HG03159 (cell line): ENCODE results near the gene CYRIA.

Experiments
- ATAC-seq: cut with Tn5 transposase; IDR thresholded peaks from one replicate; pipeline ENCODE4 v1.9.1; 2021; ENCODE audit warnings: mild to moderate bottlenecking, moderate library complexity; ENCODE audit not compliant: unreplicated experiment

CYRIA gene

DNA sequence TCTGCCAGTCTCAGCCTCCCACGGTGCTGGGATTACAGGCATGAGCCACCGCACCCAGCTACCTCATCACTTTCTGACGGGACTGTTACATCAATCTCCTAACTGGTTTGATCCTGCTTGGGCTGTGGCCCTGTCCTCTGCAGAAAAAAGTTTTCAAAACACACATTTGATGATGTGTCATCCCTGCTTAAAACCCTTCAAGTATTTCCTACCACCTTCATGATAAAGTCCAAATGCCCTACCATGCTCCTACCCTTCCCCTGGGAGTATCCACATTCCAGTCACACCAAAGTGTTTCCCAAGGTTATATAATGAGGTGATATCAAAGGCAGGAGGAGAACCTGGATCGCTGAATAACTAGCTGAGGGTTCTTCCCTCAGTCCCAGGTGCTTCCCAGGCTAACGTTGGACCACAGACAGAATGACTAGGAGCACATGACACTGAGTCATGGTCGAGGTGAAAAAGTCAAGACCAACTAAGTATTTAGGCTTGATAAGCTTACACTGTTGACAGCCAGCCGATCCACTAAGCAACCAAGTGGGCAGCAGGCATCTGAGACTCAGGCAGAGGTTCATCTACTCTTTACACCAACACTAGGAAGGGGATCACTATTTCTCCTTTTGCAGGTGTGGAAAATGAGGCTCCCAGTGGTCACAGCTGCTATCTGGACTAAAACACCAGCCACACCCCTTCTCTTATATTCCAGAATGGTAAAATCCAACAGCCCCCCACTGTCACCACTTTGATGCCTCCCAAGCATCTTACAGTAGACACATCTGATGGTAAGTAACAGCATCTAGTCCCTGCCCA is 31.8 kb downstream of the CYRIA start:
- ATAC-seq = no peak

DNA sequence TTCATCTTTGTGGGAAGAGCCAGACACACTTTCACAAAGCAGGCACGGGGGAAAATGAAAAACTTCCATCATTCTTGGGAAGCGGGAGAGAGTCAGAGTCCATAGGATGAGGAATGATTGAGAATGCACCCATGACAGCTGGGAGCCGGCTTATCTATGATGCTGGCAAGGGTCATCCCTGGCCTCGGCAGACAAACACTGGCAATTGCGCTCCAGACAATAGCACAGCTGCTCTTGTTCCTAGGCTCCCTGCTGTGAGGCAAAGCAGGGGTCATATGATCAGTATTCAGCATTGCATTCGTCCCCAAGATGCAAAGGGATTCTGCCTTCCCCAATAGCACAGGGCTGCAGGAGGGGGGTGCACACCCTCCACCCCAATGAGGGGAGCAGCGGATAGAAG is 33.0 kb downstream of the CYRIA start:
- ATAC-seq = no peak

- peak; percentile 56 for ATAC-seq
Measured at GRCh38 chr2:16630463-16630862, 35.2 kb downstream of the CYRIA start.

DNA sequence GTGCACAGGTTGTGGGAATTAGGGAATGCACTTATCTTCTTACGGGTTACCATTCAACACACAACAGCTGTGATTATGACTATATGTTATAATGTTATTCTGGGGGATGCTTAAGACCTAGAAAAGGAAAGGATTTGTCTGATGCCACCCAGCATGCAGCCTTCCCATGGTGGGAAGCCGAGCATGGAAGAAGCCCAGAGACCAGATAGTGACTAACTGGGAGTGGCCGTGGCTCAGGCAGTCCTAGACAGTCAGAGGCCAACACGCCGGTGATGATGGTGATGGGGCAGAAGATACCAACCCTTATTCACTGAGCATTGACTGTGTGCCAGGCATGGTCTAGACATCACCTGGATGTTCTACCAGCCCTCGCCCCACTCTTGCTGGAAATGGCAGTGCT is 35.9 kb downstream of the CYRIA start:
- ATAC-seq = no peak

- no peak for ATAC-seq
Measured at GRCh38 chr2:16629044-16629443, 36.6 kb downstream of the CYRIA start.

DNA sequence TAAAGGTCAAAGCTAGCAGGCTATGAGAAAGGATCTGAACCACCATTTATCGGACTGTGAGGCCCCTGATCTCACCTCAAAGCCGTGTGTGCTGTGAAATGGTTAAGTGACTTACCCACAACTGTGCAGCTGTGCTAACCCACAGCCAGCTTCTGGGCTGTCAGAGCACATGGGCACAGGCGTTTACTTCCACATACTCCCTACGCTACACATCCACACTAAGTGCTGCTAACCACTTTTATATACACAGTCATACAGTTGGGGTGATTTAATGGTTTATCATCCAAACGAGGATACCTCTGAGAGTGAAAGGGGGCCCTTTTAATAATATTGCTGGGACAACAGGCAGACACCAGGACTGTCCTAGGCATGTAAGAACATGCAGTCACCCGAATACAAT is 37.3 kb downstream of the CYRIA start:
- ATAC-seq = no peak

GRCh38 chr2:16626997-16627605 is 38.5 kb downstream of the CYRIA start:
- ATAC-seq = no peak

DNA sequence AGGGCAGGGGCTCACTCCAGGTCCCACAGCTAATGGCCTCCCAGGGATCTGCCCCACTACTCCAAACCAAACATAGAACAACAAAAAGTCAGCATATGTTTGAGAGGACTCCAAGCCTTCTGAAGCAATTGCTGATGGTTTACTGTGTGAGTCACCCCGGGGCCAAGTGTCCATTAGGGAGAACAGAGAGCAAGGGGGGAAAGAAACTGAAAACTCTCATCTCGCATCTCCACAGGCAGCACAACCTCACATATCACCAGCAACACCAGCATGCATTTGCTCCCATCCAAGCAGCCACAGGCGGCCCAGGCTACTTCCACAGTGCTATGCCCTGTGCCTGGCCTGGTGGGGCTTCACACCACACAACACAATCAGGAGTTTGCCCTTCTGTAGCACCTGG is 39.1 kb downstream of the CYRIA start:
- ATAC-seq = no peak

DNA sequence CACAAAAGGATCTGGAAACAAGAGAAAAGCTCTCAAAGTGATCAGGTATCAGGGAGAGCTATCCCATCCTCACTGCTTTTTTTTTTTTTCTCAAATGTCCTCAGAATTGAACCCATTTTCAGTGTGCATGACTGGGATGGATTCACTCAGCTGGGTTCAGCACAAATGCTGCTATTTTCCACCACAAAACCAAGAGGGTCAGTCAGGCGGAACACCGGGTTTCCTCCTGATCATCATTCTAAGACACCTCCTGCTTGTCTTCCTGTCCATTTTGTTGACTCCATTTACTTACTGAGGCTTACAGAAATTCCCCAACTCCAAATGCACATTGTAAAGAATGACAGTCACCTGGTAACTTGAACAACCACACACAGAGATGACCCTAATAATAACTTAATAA is 39.9 kb downstream of the CYRIA start:
- ATAC-seq = peak; percentile 65

- ATAC-seq = peak; percentile 8
Measured at GRCh38 chr2:16625201-16625729, 40.4 kb downstream of the CYRIA start.

- ATAC-seq = no peak
Measured at GRCh38 chr2:16624436-16624780, 41.2 kb downstream of the CYRIA start.

GRCh38 chr2:16623564-16624435 is 41.8 kb downstream of the CYRIA start:
- ATAC-seq = no peak

GRCh38 chr2:16623031-16623430 is 42.6 kb downstream of the CYRIA start:
- ATAC-seq = no peak

DNA sequence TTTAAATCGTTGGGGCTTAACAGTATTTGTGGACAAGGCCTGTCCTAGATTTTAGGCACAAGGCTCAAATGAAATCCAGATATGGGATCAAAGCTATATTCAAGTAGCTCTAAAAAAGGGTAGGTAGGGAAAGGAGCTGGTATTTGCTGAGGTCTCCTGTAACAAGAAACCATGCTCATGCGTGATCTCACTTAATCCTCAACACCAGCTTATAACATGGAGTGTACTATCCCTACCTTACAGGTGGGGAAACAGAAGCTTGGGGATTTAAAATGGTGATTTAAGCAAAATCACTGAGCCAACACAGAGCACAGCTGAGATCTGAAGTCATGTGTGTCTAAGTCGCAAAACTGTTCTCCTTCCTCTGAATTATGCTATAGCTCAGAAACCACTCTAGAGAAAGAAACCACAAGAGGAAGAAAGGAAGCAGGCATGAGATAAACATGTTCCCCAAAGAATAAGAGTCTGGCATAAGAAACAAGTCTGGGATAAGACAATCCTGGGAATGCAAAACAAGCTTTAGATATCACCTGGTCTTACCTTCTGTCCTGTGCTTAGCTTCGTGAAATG is 43.1 kb downstream of the CYRIA start:
- ATAC-seq = no peak

GRCh38 chr2:16621316-16621715 is 44.3 kb downstream of the CYRIA start:
- no peak for ATAC-seq

DNA sequence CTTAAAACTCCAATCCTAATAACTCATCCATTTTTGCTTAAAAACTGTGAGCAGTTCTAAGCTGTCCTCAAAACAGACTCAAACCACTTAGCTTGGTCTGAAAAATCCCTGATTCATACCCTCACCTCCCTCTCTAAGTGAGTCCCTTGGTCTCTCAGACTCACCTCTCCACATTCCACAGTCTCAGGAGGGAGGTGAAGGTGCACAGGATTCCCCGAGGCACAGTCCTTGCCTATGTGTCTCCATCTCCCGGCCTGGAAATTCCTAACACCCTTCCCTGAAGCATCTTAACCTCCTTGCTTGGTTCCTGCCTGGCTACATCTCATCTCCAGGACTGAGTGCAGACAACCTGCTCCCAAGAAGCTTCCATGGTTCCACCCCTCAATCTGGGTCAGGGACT is 45.0 kb downstream of the CYRIA start:
- ATAC-seq = no peak

DNA sequence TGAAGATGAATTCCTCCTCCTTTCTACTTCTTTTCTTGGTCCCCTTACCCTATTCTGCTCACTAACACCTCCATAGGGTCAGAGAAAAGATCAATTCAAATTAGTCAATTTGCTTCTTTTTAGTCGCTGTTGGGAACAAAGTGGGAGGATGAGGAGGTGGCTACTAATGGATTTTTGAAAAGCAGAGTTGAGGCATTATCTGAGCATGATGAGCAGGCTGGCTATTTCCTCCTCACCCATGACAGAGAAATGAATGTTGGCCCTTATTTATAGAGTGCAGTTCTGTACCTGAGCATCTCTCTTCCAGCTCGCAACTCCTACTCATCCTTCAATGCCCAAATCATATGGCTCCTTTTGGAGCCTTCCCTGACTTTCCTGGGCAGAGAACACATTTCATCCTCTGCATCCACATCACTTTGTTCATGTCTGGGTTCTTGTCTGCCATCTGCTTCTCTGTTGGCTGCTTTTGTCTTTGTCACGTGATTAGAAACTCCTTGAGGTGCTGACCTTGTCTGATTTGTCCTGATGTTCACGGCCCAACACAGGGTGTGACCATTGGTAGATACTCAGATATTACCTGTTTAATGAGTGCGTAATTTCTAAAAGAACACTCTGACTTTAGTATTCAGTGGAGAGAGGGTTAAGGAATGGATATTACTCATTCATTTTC is 45.9 kb downstream of the CYRIA start:
- no peak for ATAC-seq

GRCh38 chr2:16617282-16618266 is 48.1 kb downstream of the CYRIA start:
- ATAC-seq = no peak
